SK-N-SH (cell line): Measurements from ENCODE around the gene NAALADL2.

ENCODE experiments used
- CTCF ChIP-seq: fragments of 200-600 bp; sonication (generic); IDR thresholded peaks from 2 replicates; pipeline ENCODE4 v1.6.1; 2017; ENCODE audit warnings: antibody characterized with exemption, mild to moderate bottlenecking, moderate library complexity
- JUND ChIP-seq: IDR thresholded peaks from 2 replicates; pipeline ENCODE4 v1.4.0; 2012
- SIN3A ChIP-seq: IDR thresholded peaks from 2 replicates; pipeline ENCODE4 v1.6.1; 2012; ENCODE audit warnings: low read depth, mild to moderate bottlenecking, low read length, moderate library complexity, borderline replicate concordance

GRCh38 chr3:175386630-175387029 lies 527.5 kb downstream of the NAALADL2 start:
- TF ChIP-seq SIN3A = no peak
- no peak for TF ChIP-seq CTCF
- TF ChIP-seq JUND = peak; percentile 92
